GM13977 (cell line): Measurements from ENCODE around the gene CCDC186.

Source experiments
- DNase-seq: peaks from one replicate; pipeline ENCODE4 v3.0.0; 2012; ENCODE audit warnings: low spot score
- CTCF ChIP-seq: IDR thresholded peaks from 2 replicates; pipeline ENCODE4 v1.5.1; 2012; ENCODE audit warnings: mild to moderate bottlenecking, control low read depth; ENCODE audit not compliant: insufficient read depth; ENCODE audit errors: extremely low read depth, missing control alignments
- in situ Hi-C: fragments of 300-500 bp; cut with MboI; formaldehyde crosslinking; loops from one replicate; pipeline ENCODE4 v1.12.0; 2022; ENCODE audit warnings: low sequenced_read_pairs, low pct_unique_long_range_greater_than_20kb, mixed read lengths, inconsistent platforms; ENCODE audit not compliant: unreplicated experiment

Gene CCDC186

GRCh38 chr10:114168450-114169009 is 5.5 kb downstream of the CCDC186 start:
- TF ChIP-seq CTCF: no peak
- in situ Hi-C loops: no loop called here
- DNase-seq: no peak

DNA sequence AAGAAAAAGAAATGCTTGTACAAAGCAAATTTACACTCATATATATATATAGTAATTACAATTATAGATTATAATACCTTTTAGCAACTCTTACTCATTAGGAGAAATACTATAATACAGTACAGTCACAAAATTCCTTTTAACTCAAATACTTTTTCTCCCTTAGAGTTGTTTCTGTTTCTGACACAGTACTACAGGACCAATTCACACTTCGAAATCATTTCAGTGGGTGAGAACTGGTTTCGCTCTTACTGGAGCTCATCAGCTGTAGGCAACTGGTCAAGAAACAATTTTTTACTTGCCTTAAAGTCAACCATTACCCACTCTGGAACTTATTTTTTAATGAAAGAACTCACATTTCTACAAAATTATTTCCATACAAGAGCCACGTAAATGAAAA is 6.0 kb downstream of the CCDC186 start:
- no peak for DNase-seq
- no peak for TF ChIP-seq CTCF
- in situ Hi-C loops: no loop called here

DNA sequence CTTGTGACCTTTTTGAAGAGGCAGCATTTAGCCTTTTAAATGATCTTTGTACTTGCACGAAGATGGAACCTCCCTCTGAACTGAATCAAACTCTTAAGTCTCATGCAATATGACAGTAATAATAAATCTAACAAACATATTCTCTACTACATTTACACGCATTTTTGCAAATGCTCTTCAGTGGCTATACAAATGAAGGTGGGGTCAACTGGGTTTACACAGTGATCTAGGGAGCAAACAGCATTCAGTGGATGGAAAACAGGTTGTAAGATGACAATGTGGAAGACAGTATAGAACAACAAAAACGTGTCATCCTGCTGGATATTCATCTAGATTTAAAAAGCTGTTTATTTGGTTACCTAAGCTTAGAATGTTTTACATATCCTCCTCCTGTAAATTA is 7.5 kb downstream of the CCDC186 start:
- DNase-seq: no peak
- in situ Hi-C loops: no loop called here
- no peak for TF ChIP-seq CTCF

DNA sequence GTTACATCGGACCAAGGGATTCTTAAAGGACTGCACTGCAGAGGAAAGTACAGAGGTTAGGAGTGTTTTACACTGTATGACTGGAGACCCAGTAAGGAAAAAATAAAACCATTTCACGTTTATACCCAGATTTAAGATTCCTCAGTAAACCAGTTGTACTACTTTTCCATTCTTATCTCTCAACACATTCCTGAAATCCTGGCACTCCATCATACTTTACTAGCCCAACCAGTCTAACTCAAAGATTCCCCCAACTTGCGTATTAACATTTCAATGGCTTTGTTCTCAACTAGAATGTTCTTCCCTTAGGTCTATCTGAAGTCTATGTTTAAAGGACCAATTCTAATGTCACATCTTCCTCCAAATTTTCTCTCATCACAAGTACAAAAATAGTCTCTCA is 8.0 kb downstream of the CCDC186 start:
- in situ Hi-C loops: no loop called here
- DNase-seq: no peak

DNA sequence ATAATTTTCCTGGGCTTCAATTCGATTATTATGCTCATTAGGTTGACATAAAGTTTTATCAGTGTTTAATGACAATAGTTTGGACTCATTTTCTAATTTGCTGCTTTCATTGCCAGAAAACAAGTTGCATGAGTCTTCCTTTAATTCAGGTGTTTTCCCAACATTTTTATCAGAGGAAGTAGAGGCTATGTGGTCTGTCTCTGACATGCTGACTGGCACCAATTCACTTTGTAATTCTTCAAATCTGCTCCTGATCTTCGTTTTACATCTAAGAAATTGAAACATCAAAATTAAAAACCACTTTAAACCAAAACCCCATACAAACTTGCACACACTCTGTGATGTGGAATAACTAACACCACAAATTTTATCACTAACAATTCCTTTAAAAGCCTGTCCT is 10.9 kb downstream of the CCDC186 start:
- no peak for TF ChIP-seq CTCF
- no peak for DNase-seq
- in situ Hi-C loops: no loop called here

More for the DNA sequence above, 8.0 kb downstream of the CCDC186 start:
- TF ChIP-seq CTCF: no peak

- DNase-seq: no peak
- TF ChIP-seq CTCF: no peak
- in situ Hi-C loops: no loop called here
Measured at GRCh38 chr10:114157912-114158311, 16.1 kb downstream of the CCDC186 start.

- in situ Hi-C loops: no loop called here
- no peak for TF ChIP-seq CTCF
- no peak for DNase-seq
Measured at GRCh38 chr10:114151892-114152291, 22.1 kb downstream of the CCDC186 start.
